Mesothelial cell of epicardium (in vitro differentiated cells): ENCODE results near the gene SLCO2A1. TPM values are rescaled to one million over a fixed set of nuclear protein-coding genes. Genes with fewer than 3 reads are reported as not detected.

Source experiments
- DNase-seq, 2 experiments: peaks; one replicate each; pipeline ENCODE4 v3.0.0; 2021; ENCODE audit warnings: low spot score in 2 of 2; ENCODE audit not compliant: unreplicated experiment in 2 of 2
- H3K27ac Mint-ChIP-seq: 2 replicates; pipeline ENCODE4 v1.8.0; 2021; ENCODE audit warnings: mixed read lengths
- H3K27me3 Mint-ChIP-seq: 2 replicates; pipeline ENCODE4 v1.8.0; 2021; ENCODE audit warnings: low read depth, mixed read lengths
- H3K36me3 Mint-ChIP-seq: 2 replicates; pipeline ENCODE4 v1.8.0; 2021; ENCODE audit warnings: mixed read lengths
- H3K4me1 Mint-ChIP-seq: 2 replicates; pipeline ENCODE4 v1.8.0; 2021; ENCODE audit warnings: mixed read lengths
- H3K4me3 Mint-ChIP-seq: 2 replicates; pipeline ENCODE4 v1.8.0; 2021; ENCODE audit warnings: mild to moderate bottlenecking, moderate library complexity, mixed read lengths
- H3K9me3 Mint-ChIP-seq: 2 replicates; pipeline ENCODE4 v1.8.0; 2021; ENCODE audit warnings: mixed read lengths
- total RNA-seq: library from RNA; stranded (reverse); gene quantifications from 3 replicates; pipeline ENCODE4 v1.2.1, GENCODE V29; 2021
- TF ChIP-seq, protein P1 (sequence below): fragments of 200-600 bp; sonication (generic); IDR thresholded peaks from one replicate; pipeline ENCODE4 v1.5.0; 2021; ENCODE audit warnings: antibody characterized with exemption; ENCODE audit not compliant: unreplicated experiment

The SLCO2A1 gene
- total RNA-seq, 1 donor from 2014 or later: 24.1 TPM

DNA sequence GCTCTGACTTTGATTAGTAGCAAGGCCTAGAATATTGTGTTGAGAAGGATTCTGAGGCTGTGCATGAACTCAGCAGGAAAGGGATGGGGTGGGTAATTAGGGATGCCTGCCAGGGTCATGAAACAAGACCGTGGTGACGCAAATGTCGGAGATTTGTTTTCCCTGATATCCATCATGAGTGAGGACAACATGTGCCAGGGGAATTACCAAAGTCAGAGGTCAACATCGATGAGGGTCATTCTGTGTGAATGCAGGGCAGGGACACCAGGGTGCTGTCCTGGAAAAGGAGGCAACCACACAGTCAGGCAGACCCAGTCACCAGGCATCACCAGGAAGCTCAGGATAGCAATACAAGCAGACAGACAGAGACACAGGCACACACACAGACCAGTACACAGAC lies 52.2 kb downstream of the SLCO2A1 start:
- TF ChIP-seq, protein P1, sequence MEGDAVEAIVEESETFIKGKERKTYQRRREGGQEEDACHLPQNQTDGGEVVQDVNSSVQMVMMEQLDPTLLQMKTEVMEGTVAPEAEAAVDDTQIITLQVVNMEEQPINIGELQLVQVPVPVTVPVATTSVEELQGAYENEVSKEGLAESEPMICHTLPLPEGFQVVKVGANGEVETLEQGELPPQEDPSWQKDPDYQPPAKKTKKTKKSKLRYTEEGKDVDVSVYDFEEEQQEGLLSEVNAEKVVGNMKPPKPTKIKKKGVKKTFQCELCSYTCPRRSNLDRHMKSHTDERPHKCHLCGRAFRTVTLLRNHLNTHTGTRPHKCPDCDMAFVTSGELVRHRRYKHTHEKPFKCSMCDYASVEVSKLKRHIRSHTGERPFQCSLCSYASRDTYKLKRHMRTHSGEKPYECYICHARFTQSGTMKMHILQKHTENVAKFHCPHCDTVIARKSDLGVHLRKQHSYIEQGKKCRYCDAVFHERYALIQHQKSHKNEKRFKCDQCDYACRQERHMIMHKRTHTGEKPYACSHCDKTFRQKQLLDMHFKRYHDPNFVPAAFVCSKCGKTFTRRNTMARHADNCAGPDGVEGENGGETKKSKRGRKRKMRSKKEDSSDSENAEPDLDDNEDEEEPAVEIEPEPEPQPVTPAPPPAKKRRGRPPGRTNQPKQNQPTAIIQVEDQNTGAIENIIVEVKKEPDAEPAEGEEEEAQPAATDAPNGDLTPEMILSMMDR: no peak
- Mint-ChIP-seq H3K36me3 (peaks cover 18% of the 10 kb centered on the region), H3K27ac (no peak overlapping the region), H3K4me1 (no peaks in the 10 kb centered on the region), H3K9me3 (peaks cover 8% of the 10 kb centered on the region), H3K27me3 (no peaks in the 10 kb centered on the region), H3K4me3 (no peak overlapping the region)
- no peak for DNase-seq

DNA sequence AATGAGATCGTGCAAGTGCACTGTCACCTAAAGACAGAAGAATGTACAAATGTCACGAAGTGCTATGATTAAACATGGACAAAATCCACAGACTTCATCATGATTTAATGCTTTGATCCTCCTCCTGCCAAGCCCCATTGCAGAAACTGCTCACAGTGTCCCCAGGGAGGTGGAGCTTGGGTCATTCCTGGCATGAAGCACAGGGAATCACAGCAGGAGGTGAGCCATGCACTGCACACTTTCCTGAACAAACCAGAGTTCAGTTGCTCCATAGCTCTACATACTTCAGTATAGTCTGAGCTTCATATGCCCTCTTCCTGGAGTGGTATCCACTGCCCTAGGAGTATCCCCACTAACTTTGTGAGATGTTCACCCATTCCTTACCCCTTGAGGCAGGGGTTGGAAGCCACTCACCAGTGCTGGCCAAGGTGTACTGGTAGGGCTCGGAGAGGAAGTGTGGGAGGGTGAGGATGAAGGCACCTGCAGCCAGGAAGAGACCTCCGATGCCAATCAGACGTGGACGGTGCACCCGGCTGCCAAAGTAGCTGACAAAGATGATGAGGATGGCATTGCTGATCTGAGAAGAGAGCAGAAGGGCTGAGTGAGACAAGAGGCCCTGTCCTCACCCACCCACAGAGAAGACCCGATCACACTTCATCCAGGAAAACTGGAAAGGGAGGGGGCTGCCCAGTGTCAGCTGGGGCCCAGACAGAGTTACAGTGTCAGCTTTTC lies 56.3 kb downstream of the SLCO2A1 start:
- H3K4me3 Mint-ChIP-seq: no peak overlapping the region
- H3K9me3 Mint-ChIP-seq: peaks cover 15% of the 10 kb centered on the region
- H3K4me1 Mint-ChIP-seq: peaks cover 5% of the 10 kb centered on the region
- DNase-seq: no peak
- H3K27ac Mint-ChIP-seq: no peak overlapping the region
- H3K27me3 Mint-ChIP-seq: no peaks in the 10 kb centered on the region
- H3K36me3 Mint-ChIP-seq: peaks cover 24% of the 10 kb centered on the region
- TF ChIP-seq, protein P1: no peak

DNA sequence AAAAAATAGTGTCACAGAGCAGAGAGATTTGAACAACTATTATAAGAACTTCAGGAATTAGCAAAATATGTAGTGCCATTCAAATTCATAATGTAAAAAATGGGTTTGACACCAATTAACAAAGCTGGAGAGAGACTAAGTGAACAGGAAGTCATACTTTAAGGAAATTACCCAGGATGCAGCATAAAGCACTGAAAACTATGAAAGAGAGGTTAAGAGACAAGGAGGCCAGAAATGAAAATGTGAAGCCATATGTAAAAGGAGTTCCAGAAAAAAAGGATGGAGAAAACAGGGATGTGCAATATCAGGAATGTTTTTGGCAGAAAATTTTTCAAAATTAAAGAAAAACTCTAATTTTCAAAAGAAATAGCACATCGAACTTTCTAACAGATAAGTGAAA lies 57.6 kb downstream of the SLCO2A1 start:
- TF ChIP-seq, protein P1: no peak
- H3K4me3 Mint-ChIP-seq: no peak overlapping the region
- H3K27me3 Mint-ChIP-seq: no peaks in the 10 kb centered on the region
- H3K9me3 Mint-ChIP-seq: peaks cover 15% of the 10 kb centered on the region
- H3K27ac Mint-ChIP-seq: no peak overlapping the region
- peaks cover 12% of the 10 kb centered on the region for H3K4me1 Mint-ChIP-seq
- H3K36me3 Mint-ChIP-seq: peaks cover 24% of the 10 kb centered on the region
- DNase-seq: no peak

DNA sequence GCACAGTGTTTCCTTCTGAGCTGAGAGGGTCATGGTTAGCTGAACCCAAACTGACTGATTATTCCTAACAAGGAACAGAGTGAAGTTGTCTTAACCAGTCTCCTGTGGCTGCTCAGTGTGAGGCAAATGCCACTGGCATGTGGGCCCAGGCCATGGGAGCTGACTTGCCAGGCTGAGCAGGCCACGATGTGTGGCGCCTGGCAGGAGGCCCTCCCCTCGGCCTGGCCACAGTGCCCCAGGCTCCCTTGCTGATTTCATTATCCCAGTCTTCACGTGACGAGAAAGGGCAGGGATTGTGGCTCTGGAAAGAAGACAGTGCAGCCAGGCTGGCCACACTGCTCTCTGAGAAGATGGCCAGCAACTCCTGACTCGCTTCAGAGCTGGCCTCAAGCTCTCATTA lies 58.8 kb downstream of the SLCO2A1 start:
- Mint-ChIP-seq H3K4me3 (no peak overlapping the region), H3K4me1 (peaks cover 22% of the 10 kb centered on the region), H3K27ac (no peak overlapping the region), H3K27me3 (no peaks in the 10 kb centered on the region), H3K9me3 (peaks cover 15% of the 10 kb centered on the region), H3K36me3 (peaks cover 21% of the 10 kb centered on the region)
- DNase-seq: no peak
- TF ChIP-seq, protein P1: no peak

DNA sequence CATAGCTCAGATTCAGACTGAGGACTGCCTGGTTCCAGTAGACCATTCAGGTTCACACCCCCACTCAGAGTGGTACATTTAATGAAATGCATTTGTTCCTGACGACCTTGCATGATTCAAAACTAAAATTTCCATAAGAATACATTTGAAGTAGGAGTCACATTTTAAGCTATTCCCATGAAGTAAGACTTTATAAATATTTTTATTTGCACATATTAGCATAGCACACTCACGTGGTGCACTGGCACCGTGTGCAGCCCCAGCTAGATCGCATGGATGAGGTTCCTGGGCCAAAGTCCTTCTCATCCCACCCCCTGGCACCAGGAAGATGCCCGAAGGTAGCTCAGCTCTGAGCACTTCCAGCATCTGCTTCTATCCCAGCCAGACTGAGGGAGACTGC lies 59.4 kb downstream of the SLCO2A1 start:
- Mint-ChIP-seq H3K9me3 (peaks cover 15% of the 10 kb centered on the region), H3K4me3 (no peak overlapping the region), H3K27me3 (no peaks in the 10 kb centered on the region), H3K4me1 (peaks cover 23% of the 10 kb centered on the region), H3K27ac (no peak overlapping the region), H3K36me3 (peaks cover 21% of the 10 kb centered on the region)
- DNase-seq: no peak
- TF ChIP-seq, protein P1: no peak
